GM12878 (cell line): ENCODE data around the gene HECTD2. TPM values are rescaled to one million over a fixed set of nuclear protein-coding genes. Genes with fewer than 3 reads are reported as not detected.

Source experiments
- ATAC-seq: fragments of 200-7000 bp; cut with Tn5 transposase; 3 replicates; pipeline ENCODE4 v1.9.1; 2020; ENCODE audit warnings: mild to moderate bottlenecking, moderate library complexity
- BruUV-seq: library from RNA; stranded (reverse); fragments of 400-500 nt; replicated peaks from 2 replicates; lab custom pipeline; 2021; lab: Mats Ljungman, UMichigan
- CTCF ChIA-PET: fragments of 300-600 bp; sonication (Branson Sonifier 250); formaldehyde crosslinking; extraction: SDS; loops from one replicate; lab custom pipeline; 2021; ENCODE audit warnings: inconsistent platforms; lab: Yijun Ruan, JAX
- POLR2A ChIA-PET: fragments of 350-600 bp; formaldehyde crosslinking; extraction: SDS; loops from one replicate; lab custom pipeline; 2021; ENCODE audit warnings: inconsistent platforms; lab: Charles Lee
- RAD21 ChIA-PET: fragments of 300-600 bp; sonication (Branson Sonifier 250); formaldehyde crosslinking; loops from one replicate; lab custom pipeline; 2023; ENCODE audit warnings: antibody characterized with exemption; ENCODE audit not compliant: unreplicated experiment; lab: Charles Lee
- SMC1A ChIA-PET: fragments of 300-600 bp; sonication (Branson Sonifier 250); formaldehyde crosslinking; loops from one replicate; lab custom pipeline; 2023; ENCODE audit not compliant: unreplicated experiment, uncharacterized antibody; lab: Charles Lee
- DNase-seq: peaks from one replicate; pipeline ENCODE4 v3.0.0-alpha.2; 2011; ENCODE audit warnings: low read depth, low spot score
- FAIRE-seq: peaks from 3 replicates; lab custom pipeline; 2011; peaks lifted over from hg19 to GRCh38; lab: Jason Lieb, UNC
- H2AFZ ChIP-seq: 2 replicates; pipeline ENCODE4 v1.6.0; 2011; ENCODE audit warnings: low read depth, low read length, control low read depth; ENCODE audit not compliant: control insufficient read depth
- H3K27ac ChIP-seq: 2 replicates; pipeline ENCODE4 v1.5.1; 2011; ENCODE audit warnings: control low read depth; ENCODE audit not compliant: control insufficient read depth, insufficient read depth
- H3K27me3 ChIP-seq, 2 experiments: replicated peaks in 1 of 2; 2 replicates each; pipeline versions ENCODE4 v1.6.0 to v1.6.1; 2011; ENCODE audit warnings: low read length in 1 of 2; ENCODE audit not compliant: control insufficient read depth in 2 of 2, insufficient read depth in 2 of 2
- H3K36me3 ChIP-seq, 2 experiments: 2 replicates each; pipeline ENCODE4 v1.5.1; 2011; ENCODE audit warnings: low read length in 1 of 2; ENCODE audit not compliant: control insufficient read depth in 2 of 2, insufficient read depth in 2 of 2
- H3K4me1 ChIP-seq: 2 replicates; pipeline ENCODE4 v1.6.1; 2011; ENCODE audit warnings: mild to moderate bottlenecking, low read length, moderate library complexity, mixed read lengths; ENCODE audit not compliant: control insufficient read depth, insufficient read depth
- H3K4me2 ChIP-seq: 2 replicates; pipeline ENCODE4 v1.6.0; 2011; ENCODE audit warnings: control low read depth; ENCODE audit not compliant: control insufficient read depth, insufficient read depth
- H3K4me3 ChIP-seq: fragments of 200-600 bp; sonication (generic); 2 replicates; pipeline ENCODE4 v1.5.1; 2016
- H3K79me2 ChIP-seq: 2 replicates; pipeline ENCODE4 v1.6.0; 2011; ENCODE audit warnings: low read length; ENCODE audit not compliant: control insufficient read depth, insufficient read depth
- H3K9ac ChIP-seq: 2 replicates; pipeline ENCODE4 v1.8.0; 2011; ENCODE audit warnings: low read length, control low read depth, mixed read lengths; ENCODE audit not compliant: control insufficient read depth, insufficient read depth
- H3K9me3 ChIP-seq: replicated peaks from 3 replicates; pipeline ENCODE4 v1.5.1; 2011; ENCODE audit warnings: mild to moderate bottlenecking, low read length; ENCODE audit not compliant: control insufficient read depth, insufficient read depth
- H4K20me1 ChIP-seq: 2 replicates; pipeline ENCODE4 v1.6.0; 2011; ENCODE audit not compliant: control insufficient read depth, insufficient read depth
- ASH2L ChIP-seq: fragments of 300-600, 200-600 bp; sonication (generic); IDR thresholded peaks from 2 replicates; pipeline ENCODE4 v1.6.1; 2017; ENCODE audit warnings: low read depth, mild to moderate bottlenecking, borderline replicate concordance
- CHD4 ChIP-seq: fragments of 200-600 bp; sonication (generic); IDR thresholded peaks from 2 replicates; pipeline ENCODE4 v1.6.1; 2016; ENCODE audit warnings: mild to moderate bottlenecking
- ESRRA ChIP-seq: IDR thresholded peaks from 2 replicates; pipeline ENCODE4 v1.6.1; 2012; ENCODE audit warnings: mild to moderate bottlenecking, low read length, improper control_type of control experiment
- EZH2 ChIP-seq: IDR thresholded peaks from 2 replicates; pipeline ENCODE4 v1.6.1; 2012; ENCODE audit warnings: low read depth, mild to moderate bottlenecking, control low read depth, inconsistent platforms, low read length, borderline replicate concordance; ENCODE audit not compliant: control insufficient read depth
- IKZF2 ChIP-seq, 2 experiments: fragments of 450-650 bp; IDR thresholded peaks; 2 replicates each; pipeline ENCODE4 v1.6.1; 2017; ENCODE audit warnings: mild to moderate bottlenecking in 2 of 2, moderate library complexity in 2 of 2
- MXI1 ChIP-seq: fragments of 150-350 bp; IDR thresholded peaks from 2 replicates; pipeline ENCODE4 v1.6.1; 2011; ENCODE audit warnings: low read depth, mild to moderate bottlenecking, inconsistent platforms, low read length, improper control_type of control experiment
- POLR2A ChIP-seq: IDR thresholded peaks from 2 replicates; pipeline ENCODE4 v1.6.1; 2011; ENCODE audit warnings: low read depth, mild to moderate bottlenecking, low read length
- RAD21 ChIP-seq: IDR thresholded peaks from 2 replicates; pipeline ENCODE4 v1.6.1; 2011; ENCODE audit warnings: mild to moderate bottlenecking, low read depth, low read length, moderate library complexity; ENCODE audit not compliant: insufficient read depth
- RB1 ChIP-seq: fragments of 450-650 bp; formaldehyde crosslinking; IDR thresholded peaks from 2 replicates; pipeline ENCODE4 v1.6.1; 2017; ENCODE audit warnings: mild to moderate bottlenecking, borderline replicate concordance
- SP1 ChIP-seq: IDR thresholded peaks from one replicate; pipeline ENCODE4 v1.6.1; 2011; ENCODE audit warnings: low read depth, low read length
- TCF12 ChIP-seq: IDR thresholded peaks from 2 replicates; pipeline ENCODE4 v1.6.1; 2011; ENCODE audit warnings: low read depth, mild to moderate bottlenecking, low read length
- YBX1 ChIP-seq: fragments of 450-650 bp; IDR thresholded peaks from 2 replicates; pipeline ENCODE4 v1.6.1; 2016; ENCODE audit warnings: antibody characterized with exemption
- WGBS: methylation state at CpG from one replicate; pipeline ENCODE4 v1.1.6; 2016; ENCODE audit warnings: low lambda C conversion rate; ENCODE audit not compliant: insufficient replicate concordance, insufficient coverage; ENCODE audit errors: missing lambda C conversion rate; 5-methylcytosine and 5-hydroxymethylcytosine counted together
- in situ Hi-C: fragments of 300-500 bp; cut with MboI; formaldehyde crosslinking; loops from 9 replicates; pipeline ENCODE4 v1.14.3; 2018; ENCODE audit warnings: mixed read lengths
- intact Hi-C: fragments of 100-400 bp; cut with micrococcal nuclease; formaldehyde crosslinking; loops from one replicate; pipeline ENCODE4 v1.14.2; 2022; ENCODE audit not compliant: unreplicated experiment
- polyA plus RNA-seq, 11 experiments: library from polyadenylated mRNA; depleted of rRNA in 4 of 11; unstranded in 6 of 11; stranded (reverse) in 5 of 11; fragments of >200 nt; fragmentation: Nextera tagmentation in 4 of 11; fragmentation: Illumina TruSeq in 1 of 11; extraction: Ambion mirVana in 4 of 11; extraction: Trizol in 1 of 11; gene quantifications; 1 replicate in 1 of 11; 2 replicates in 10 of 11; pipeline versions ENCODE4 v1.2.1 to v1.2.3, GENCODE V29; 2011 to 2016; ENCODE audit warnings: inconsistent platforms in 2 of 11, missing spikeins in 2 of 11, low read depth in 1 of 11
- total RNA-seq, 4 experiments: library from RNA; depleted of rRNA in 3 of 4; stranded (reverse); fragments of >200 nt in 3 of 4; fragmentation: Illumina TruSeq in 1 of 4; extraction: Trizol in 1 of 4; gene quantifications; 2 replicates each; pipeline versions ENCODE4 v1.2.1 to v1.2.3, GENCODE V29; 2013 to 2021
- TF ChIP-seq, protein P1 (sequence below): fragments of 450-650 bp; IDR thresholded peaks from 2 replicates; pipeline ENCODE4 v1.6.1; 2017; ENCODE audit warnings: mild to moderate bottlenecking, low read depth, inconsistent platforms; ENCODE audit not compliant: poor library complexity, severe bottlenecking
- TF ChIP-seq, protein P2 (sequence below): fragments of 450-650 bp; formaldehyde crosslinking; IDR thresholded peaks from 2 replicates; pipeline ENCODE4 v1.4.0; 2020; ENCODE audit warnings: mild to moderate bottlenecking, moderate library complexity
- TF ChIP-seq, protein P3 (sequence below): fragments of 450-650 bp; IDR thresholded peaks from 2 replicates; pipeline ENCODE4 v1.6.1; 2016; ENCODE audit warnings: mild to moderate bottlenecking
- TF ChIP-seq, protein P4 (sequence below): fragments of 450-650 bp; IDR thresholded peaks from 2 replicates; pipeline ENCODE4 v1.6.1; 2018; ENCODE audit warnings: mild to moderate bottlenecking, low read depth, moderate library complexity; ENCODE audit not compliant: partially characterized antibody

HECTD2 gene
- total and polyA plus RNA-seq, 10 of the 15 experiments (the other 5 are each of a cell fraction or from before 2014, with no cell fraction given): 0.87 to 3.0 (median 1.7) TPM

DNA sequence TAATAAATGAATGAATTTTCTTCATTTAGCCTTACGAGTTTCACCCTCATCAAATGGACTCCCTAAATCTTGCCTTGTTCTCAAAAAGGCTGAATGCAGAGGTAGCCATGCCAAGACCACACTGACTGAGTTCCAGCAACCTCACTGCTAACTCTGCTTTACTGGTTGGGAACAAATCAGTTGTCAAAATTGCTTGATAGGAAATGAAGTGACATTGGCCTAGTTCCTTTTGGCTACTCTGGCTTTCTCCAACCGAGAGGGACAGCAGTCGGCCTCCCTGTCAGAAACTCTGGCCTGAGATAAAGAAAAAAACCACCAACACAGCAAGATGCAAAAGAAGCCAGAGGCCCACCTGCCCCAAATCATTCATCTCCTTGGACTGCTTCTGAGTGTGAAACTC lies 135.7 kb downstream of the HECTD2 start:
- POLR2A ChIA-PET: no interaction called here
- BruUV-seq: no TSS peak

More for the DNA sequence above, 135.7 kb downstream of the HECTD2 start:
- Histone ChIP-seq H3K9me3 (no peaks in the 10 kb centered on the region), H3K4me2 (no peak overlapping the region), H3K9ac (no peak overlapping the region), H3K4me3 (no peak overlapping the region), H3K36me3 (no peaks in the 10 kb centered on the region), H3K27ac (no peak overlapping the region), H3K4me1 (peaks cover 5% of the 10 kb centered on the region; the same call in 1 of the 2 replicates), H2AFZ (no peak overlapping the region), H3K79me2 (no peaks in the 10 kb centered on the region), H3K27me3 (no peaks in the 10 kb centered on the region), H4K20me1 (no peaks in the 10 kb centered on the region)
- intact Hi-C loops: no loop called here
- FAIRE-seq: no peak
- CTCF ChIA-PET: no interaction called here
- RAD21 ChIA-PET: no interaction called here
- SMC1A ChIA-PET: no interaction called here
- in situ Hi-C loops: no loop called here
- TF ChIP-seq, protein P1, sequence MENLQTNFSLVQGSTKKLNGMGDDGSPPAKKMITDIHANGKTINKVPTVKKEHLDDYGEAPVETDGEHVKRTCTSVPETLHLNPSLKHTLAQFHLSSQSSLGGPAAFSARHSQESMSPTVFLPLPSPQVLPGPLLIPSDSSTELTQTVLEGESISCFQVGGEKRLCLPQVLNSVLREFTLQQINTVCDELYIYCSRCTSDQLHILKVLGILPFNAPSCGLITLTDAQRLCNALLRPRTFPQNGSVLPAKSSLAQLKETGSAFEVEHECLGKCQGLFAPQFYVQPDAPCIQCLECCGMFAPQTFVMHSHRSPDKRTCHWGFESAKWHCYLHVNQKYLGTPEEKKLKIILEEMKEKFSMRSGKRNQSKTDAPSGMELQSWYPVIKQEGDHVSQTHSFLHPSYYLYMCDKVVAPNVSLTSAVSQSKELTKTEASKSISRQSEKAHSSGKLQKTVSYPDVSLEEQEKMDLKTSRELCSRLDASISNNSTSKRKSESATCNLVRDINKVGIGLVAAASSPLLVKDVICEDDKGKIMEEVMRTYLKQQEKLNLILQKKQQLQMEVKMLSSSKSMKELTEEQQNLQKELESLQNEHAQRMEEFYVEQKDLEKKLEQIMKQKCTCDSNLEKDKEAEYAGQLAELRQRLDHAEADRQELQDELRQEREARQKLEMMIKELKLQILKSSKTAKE: no peak
- TF ChIP-seq, protein P2, sequence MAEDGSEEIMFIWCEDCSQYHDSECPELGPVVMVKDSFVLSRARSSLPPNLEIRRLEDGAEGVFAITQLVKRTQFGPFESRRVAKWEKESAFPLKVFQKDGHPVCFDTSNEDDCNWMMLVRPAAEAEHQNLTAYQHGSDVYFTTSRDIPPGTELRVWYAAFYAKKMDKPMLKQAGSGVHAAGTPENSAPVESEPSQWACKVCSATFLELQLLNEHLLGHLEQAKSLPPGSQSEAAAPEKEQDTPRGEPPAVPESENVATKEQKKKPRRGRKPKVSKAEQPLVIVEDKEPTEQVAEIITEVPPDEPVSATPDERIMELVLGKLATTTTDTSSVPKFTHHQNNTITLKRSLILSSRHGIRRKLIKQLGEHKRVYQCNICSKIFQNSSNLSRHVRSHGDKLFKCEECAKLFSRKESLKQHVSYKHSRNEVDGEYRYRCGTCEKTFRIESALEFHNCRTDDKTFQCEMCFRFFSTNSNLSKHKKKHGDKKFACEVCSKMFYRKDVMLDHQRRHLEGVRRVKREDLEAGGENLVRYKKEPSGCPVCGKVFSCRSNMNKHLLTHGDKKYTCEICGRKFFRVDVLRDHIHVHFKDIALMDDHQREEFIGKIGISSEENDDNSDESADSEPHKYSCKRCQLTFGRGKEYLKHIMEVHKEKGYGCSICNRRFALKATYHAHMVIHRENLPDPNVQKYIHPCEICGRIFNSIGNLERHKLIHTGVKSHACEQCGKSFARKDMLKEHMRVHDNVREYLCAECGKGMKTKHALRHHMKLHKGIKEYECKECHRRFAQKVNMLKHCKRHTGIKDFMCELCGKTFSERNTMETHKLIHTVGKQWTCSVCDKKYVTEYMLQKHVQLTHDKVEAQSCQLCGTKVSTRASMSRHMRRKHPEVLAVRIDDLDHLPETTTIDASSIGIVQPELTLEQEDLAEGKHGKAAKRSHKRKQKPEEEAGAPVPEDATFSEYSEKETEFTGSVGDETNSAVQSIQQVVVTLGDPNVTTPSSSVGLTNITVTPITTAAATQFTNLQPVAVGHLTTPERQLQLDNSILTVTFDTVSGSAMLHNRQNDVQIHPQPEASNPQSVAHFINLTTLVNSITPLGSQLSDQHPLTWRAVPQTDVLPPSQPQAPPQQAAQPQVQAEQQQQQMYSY (CRISPR knock-in tag): no peak
- TF ChIP-seq ESRRA: no peak
- TF ChIP-seq RAD21: no peak
- TF ChIP-seq MXI1: no peak
- TF ChIP-seq SP1: no peak
- TF ChIP-seq YBX1: no peak
- no peak for TF ChIP-seq TCF12
- TF ChIP-seq POLR2A: no peak
- TF ChIP-seq CHD4: no peak
- TF ChIP-seq, protein P3, sequence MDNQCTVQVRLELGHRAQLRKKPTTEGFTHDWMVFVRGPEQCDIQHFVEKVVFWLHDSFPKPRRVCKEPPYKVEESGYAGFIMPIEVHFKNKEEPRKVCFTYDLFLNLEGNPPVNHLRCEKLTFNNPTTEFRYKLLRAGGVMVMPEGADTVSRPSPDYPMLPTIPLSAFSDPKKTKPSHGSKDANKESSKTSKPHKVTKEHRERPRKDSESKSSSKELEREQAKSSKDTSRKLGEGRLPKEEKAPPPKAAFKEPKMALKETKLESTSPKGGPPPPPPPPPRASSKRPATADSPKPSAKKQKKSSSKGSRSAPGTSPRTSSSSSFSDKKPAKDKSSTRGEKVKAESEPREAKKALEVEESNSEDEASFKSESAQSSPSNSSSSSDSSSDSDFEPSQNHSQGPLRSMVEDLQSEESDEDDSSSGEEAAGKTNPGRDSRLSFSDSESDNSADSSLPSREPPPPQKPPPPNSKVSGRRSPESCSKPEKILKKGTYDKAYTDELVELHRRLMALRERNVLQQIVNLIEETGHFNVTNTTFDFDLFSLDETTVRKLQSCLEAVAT: no peak
- no peak for TF ChIP-seq IKZF2 (IDR thresholded peaks at IDR 0.05)
- TF ChIP-seq, protein P4, sequence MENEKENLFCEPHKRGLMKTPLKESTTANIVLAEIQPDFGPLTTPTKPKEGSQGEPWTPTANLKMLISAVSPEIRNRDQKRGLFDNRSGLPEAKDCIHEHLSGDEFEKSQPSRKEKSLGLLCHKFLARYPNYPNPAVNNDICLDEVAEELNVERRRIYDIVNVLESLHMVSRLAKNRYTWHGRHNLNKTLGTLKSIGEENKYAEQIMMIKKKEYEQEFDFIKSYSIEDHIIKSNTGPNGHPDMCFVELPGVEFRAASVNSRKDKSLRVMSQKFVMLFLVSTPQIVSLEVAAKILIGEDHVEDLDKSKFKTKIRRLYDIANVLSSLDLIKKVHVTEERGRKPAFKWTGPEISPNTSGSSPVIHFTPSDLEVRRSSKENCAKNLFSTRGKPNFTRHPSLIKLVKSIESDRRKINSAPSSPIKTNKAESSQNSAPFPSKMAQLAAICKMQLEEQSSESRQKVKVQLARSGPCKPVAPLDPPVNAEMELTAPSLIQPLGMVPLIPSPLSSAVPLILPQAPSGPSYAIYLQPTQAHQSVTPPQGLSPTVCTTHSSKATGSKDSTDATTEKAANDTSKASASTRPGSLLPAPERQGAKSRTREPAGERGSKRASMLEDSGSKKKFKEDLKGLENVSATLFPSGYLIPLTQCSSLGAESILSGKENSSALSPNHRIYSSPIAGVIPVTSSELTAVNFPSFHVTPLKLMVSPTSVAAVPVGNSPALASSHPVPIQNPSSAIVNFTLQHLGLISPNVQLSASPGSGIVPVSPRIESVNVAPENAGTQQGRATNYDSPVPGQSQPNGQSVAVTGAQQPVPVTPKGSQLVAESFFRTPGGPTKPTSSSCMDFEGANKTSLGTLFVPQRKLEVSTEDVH: no peak
- TF ChIP-seq RB1: no peak
- no peak for TF ChIP-seq ASH2L
- TF ChIP-seq EZH2: no peak
- DNase-seq: no peak
- no peak for ATAC-seq
- 0% methylated on average over 3 of the region's 3 CpGs for WGBS
